LNCaP clone FGC (cell line): ENCODE data around the gene ERAS.

ENCODE experiments used
- DNase-seq: peaks from one replicate; pipeline ENCODE4 v3.0.0-alpha.2; 2011; ENCODE audit warnings: low read depth
- H3K4me3 ChIP-seq: 2 replicates; pipeline ENCODE4 v1.5.1; 2011; ENCODE audit warnings: mild to moderate bottlenecking, low read depth, low read length, control low read depth
- TF ChIP-seq, protein P1 (sequence below): IDR thresholded peaks from 2 replicates; pipeline ENCODE4 v1.5.1; 2012; ENCODE audit warnings: mild to moderate bottlenecking; ENCODE audit not compliant: control insufficient read depth, insufficient read depth; ENCODE audit errors: extremely low read depth

ERAS gene

DNA sequence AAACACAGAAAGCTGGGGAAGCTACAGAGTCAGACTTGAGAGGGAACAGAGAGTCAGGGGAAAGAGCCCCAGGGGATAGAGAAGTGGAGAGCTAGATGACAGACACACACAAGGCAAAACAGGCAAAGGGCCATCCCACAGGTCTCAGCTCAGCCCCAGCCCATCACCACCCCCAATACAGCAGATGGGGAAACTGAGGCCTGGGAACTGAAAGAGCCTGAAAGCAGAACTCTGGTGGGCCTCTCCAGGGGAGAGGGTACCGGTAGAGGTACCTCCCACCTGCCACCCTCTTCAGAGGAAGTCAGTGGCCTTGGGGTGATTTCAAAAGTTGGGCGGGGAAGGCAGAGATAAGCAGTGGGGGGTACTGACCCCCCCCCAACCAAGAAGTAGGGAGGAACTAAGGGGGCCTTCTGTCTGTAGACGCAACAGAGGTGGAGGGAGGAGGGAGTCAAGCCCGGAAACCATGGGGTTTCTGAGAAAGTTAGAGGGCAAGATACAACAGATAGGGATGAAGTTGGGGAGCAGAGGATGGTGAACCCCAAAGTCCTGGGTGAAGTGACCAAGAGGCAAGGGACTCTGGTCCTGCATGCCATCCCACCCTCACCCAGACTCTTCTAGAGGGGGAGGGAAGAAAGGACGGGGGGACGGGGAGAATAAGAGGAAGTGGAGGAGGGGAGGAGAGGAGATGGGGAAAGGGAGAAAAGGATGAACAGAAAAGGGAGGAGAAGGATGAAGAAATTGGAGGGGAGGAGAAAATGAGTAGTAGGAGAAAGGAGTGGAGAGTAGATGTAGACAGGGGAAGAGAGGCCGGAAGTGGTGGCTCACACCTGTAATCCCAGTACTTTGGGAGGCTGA is 36.7 kb upstream of the ERAS start:
- no peak overlapping the region for H3K4me3 ChIP-seq
- TF ChIP-seq, protein P1, sequence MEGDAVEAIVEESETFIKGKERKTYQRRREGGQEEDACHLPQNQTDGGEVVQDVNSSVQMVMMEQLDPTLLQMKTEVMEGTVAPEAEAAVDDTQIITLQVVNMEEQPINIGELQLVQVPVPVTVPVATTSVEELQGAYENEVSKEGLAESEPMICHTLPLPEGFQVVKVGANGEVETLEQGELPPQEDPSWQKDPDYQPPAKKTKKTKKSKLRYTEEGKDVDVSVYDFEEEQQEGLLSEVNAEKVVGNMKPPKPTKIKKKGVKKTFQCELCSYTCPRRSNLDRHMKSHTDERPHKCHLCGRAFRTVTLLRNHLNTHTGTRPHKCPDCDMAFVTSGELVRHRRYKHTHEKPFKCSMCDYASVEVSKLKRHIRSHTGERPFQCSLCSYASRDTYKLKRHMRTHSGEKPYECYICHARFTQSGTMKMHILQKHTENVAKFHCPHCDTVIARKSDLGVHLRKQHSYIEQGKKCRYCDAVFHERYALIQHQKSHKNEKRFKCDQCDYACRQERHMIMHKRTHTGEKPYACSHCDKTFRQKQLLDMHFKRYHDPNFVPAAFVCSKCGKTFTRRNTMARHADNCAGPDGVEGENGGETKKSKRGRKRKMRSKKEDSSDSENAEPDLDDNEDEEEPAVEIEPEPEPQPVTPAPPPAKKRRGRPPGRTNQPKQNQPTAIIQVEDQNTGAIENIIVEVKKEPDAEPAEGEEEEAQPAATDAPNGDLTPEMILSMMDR, result no peak
- DNase-seq, result no peak

DNA sequence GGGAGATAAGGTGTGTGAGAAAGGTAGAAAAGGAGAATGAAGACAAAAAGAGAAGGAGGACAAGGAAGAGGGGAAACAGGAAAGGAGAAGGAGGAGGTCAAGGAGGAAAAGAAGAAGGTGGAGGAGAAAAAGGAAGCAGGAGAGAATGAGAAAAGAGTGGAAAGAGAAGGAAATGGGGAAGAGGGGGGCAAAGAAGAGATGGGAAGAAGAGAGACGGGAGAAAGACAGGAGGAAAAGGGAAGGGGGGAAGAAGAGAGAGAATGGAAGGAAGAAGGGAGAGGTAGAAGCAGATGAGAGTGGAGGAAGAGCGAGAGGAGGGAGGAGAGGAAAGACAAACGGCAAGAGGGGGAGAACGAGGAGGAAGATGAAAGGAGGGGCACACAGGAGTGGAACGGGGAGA is 35.8 kb upstream of the ERAS start:
- DNase-seq, result no peak
- TF ChIP-seq, protein P1, result no peak
- H3K4me3 ChIP-seq, result no peak overlapping the region

DNA sequence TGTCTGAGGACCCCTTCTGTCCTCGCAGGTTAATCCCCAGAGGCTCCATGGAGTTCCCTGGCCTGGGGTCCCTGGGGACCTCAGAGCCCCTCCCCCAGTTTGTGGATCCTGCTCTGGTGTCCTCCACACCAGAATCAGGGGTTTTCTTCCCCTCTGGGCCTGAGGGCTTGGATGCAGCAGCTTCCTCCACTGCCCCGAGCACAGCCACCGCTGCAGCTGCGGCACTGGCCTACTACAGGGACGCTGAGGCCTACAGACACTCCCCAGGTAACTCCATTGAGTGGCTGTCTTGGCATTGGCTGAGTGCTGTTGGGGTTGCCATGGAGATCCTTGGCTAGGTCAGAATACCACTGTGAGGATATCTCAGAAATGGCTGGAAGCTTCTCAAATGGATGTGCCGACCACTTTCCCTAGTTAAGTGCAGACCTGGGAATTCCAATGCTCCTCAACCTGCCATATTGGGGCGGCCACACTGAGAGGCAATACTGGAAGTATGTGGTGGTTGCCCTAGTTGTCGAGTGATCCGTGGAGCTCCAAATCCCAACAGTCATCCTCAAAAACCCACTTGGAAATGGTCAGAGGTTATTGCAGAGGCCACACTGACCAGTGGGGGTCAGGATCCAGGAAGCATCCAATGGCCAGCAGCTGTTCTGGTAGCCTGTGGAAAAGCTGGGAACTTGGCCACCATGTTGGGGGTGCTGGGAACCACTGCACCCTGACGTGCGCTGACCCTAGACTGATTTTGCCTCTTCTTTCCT is 35.1 kb upstream of the ERAS start:
- TF ChIP-seq, protein P1, result no peak
- no peak for DNase-seq
- H3K4me3 ChIP-seq, result no peak overlapping the region

DNA sequence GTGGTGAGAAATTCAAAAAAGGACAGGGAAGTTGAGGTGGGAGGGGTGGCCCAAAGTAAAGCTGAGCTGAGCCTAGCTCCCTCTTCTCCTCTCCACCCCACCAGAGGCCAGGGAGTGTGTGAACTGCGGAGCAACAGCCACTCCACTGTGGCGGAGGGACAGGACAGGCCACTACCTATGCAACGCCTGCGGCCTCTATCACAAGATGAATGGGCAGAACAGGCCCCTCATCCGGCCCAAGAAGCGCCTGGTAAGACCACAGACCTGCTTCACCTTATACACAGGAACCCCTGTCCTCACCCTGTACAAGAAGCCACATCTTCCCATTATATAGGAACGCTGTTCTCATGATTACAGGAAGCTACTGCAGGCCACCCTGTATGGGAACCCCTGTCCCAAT is 34.1 kb upstream of the ERAS start:
- TF ChIP-seq, protein P1, result no peak
- DNase-seq, result no peak
- H3K4me3 ChIP-seq, result no peak overlapping the region

- TF ChIP-seq, protein P1, result no peak
- DNase-seq, result no peak
- H3K4me3 ChIP-seq, result no peak overlapping the region
These were observed 32.4 kb upstream of the ERAS start for GRCh38 chrX:48793935-48794334.

DNA sequence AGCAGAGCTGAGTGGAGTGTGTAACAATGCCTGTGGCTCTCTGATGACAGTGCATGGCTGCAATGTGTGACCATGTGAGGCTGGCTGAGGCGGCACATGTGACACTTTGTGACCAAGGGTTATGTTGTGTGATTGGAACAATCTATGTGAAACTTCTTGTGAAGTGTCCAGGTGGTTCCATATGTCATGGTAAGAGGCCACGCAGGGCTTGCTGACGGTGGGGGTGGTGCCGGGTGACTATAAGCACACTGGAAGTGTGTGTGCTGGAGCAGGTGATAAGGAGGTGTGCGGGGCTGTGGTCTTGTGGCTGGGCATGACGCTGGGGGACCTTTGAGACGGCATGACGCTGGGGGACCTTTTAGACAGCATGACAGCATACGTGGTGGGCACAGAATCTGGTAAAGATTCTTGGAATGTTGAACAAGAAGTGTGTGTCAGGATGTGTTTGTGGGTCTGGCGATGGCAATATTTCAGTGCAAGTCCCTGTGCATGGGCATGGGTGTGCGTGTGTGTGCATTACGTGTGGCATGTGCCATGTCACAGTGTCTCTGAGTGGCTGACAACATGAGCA is 31.9 kb upstream of the ERAS start:
- TF ChIP-seq, protein P1, result no peak

More for the DNA sequence above, 31.9 kb upstream of the ERAS start:
- H3K4me3 ChIP-seq, result no peak overlapping the region
- no peak for DNase-seq
